ENCODE results near the gene MSH6.

- TF ChIP-seq CTCF (IDR thresholded peaks at IDR 0.05; ENCODE audit: low read length) (no peak), EZH2 (optimal IDR thresholded peaks at IDR 0.05; ENCODE audit: low read depth, low read length) (no peak), EZH2phosphoT487 (IDR thresholded peaks at IDR 0.05; ENCODE audit: low read length) (no peak)
These were observed 45.6 kb upstream of the MSH6 start for GRCh38 chr2:47737191-47737975.
